GM21528 (cell line): ENCODE results near the gene ELAVL1.

Experiments
- ATAC-seq: cut with Tn5 transposase; IDR thresholded peaks from one replicate; pipeline ENCODE4 v1.9.1; 2021; ENCODE audit warnings: mild to moderate bottlenecking, moderate library complexity; ENCODE audit not compliant: unreplicated experiment, low FRiP score

ELAVL1 gene

GRCh38 chr19:7915250-7916102 is 90.0 kb downstream of the ELAVL1 start:
- ATAC-seq, result no peak

GRCh38 chr19:7914598-7915045 is 90.8 kb downstream of the ELAVL1 start, which contains the start of gene TGFBR3L:
TGFBR3L (plus strand) TSS chr19:7914830.
- no peak for ATAC-seq

GRCh38 chr19:7914099-7914498 is 91.3 kb downstream of the ELAVL1 start:
- ATAC-seq, result no peak

- no peak for ATAC-seq
These were observed 91.8 kb downstream of the ELAVL1 start for GRCh38 chr19:7913652-7914051.

GRCh38 chr19:7912697-7913564 is 92.5 kb downstream of the ELAVL1 start:
- no peak for ATAC-seq

GRCh38 chr19:7912144-7912696 is 93.2 kb downstream of the ELAVL1 start:
- no peak for ATAC-seq

GRCh38 chr19:7911508-7912143 is 93.8 kb downstream of the ELAVL1 start:
- ATAC-seq, result no peak

- ATAC-seq, result no peak
These were observed 94.9 kb downstream of the ELAVL1 start for GRCh38 chr19:7910321-7911161.

- ATAC-seq, result no peak
These were observed 95.9 kb downstream of the ELAVL1 start for GRCh38 chr19:7909471-7910067.

- ATAC-seq, result no peak
These were observed 96.5 kb downstream of the ELAVL1 start for GRCh38 chr19:7908742-7909461.
